DND-41 (cell line): ENCODE measurements around the gene FLT3.

Experiments used
- ATAC-seq: fragments of 200-7000 bp; cut with Tn5 transposase; 3 replicates; pipeline ENCODE4 v1.9.1; 2021; ENCODE audit warnings: low read depth; ENCODE audit not compliant: insufficient read depth
- DNase-seq: peaks from one replicate; pipeline ENCODE4 v3.0.0-alpha.2; 2020
- H2AFZ ChIP-seq: 2 replicates; pipeline ENCODE4 v1.6.0; 2012; ENCODE audit warnings: low read depth, low read length
- H3K27ac ChIP-seq: 2 replicates; pipeline ENCODE4 v1.5.1; 2012; ENCODE audit warnings: low read length, inconsistent platforms
- H3K27me3 ChIP-seq: fragments of 200-600 bp; sonication (generic); 2 replicates; pipeline ENCODE4 v1.6.0; 2012; ENCODE audit warnings: low read length, mild to moderate bottlenecking, inconsistent platforms; ENCODE audit not compliant: insufficient read depth, poor library complexity
- H3K36me3 ChIP-seq: 2 replicates; pipeline ENCODE4 v1.5.1; 2012; ENCODE audit warnings: low read length, inconsistent platforms; ENCODE audit not compliant: insufficient read depth
- H3K4me1 ChIP-seq: 2 replicates; pipeline ENCODE4 v1.5.1; 2012; ENCODE audit warnings: mild to moderate bottlenecking, low read length; ENCODE audit not compliant: insufficient read depth
- H3K4me2 ChIP-seq: 2 replicates; pipeline ENCODE4 v1.6.0; 2012; ENCODE audit warnings: mild to moderate bottlenecking, moderate library complexity, low read length, inconsistent platforms; ENCODE audit not compliant: insufficient read depth
- H3K4me3 ChIP-seq, 2 experiments: fragments of 200-600 bp in 1 of 2; shearing (Covaris generic) in 1 of 2; 2 replicates each; pipeline ENCODE4 v1.5.1; 2012 to 2016; ENCODE audit warnings: inconsistent platforms in 2 of 2, low read length in 2 of 2, mild to moderate bottlenecking in 2 of 2, low read depth in 1 of 2, moderate library complexity in 1 of 2
- H3K79me2 ChIP-seq: 2 replicates; pipeline ENCODE4 v1.6.0; 2012; ENCODE audit warnings: low read length, inconsistent platforms; ENCODE audit not compliant: insufficient read depth
- H3K9ac ChIP-seq: 2 replicates; pipeline ENCODE4 v1.6.0; 2012; ENCODE audit warnings: low read depth, mild to moderate bottlenecking, inconsistent platforms, low read length, moderate library complexity
- H3K9me3 ChIP-seq: 2 replicates; pipeline ENCODE4 v1.5.1; 2012; ENCODE audit warnings: low read length, moderate library complexity, mild to moderate bottlenecking, inconsistent platforms; ENCODE audit not compliant: insufficient read depth, severe bottlenecking
- H4K20me1 ChIP-seq: 2 replicates; pipeline ENCODE4 v1.6.0; 2012; ENCODE audit warnings: low read length; ENCODE audit not compliant: insufficient read depth
- CTCF ChIP-seq: IDR thresholded peaks from 2 replicates; pipeline ENCODE4 v1.5.1; 2012; ENCODE audit warnings: borderline replicate concordance, low read length, moderate library complexity, mild to moderate bottlenecking; ENCODE audit not compliant: poor library complexity, severe bottlenecking; ENCODE audit errors: extremely low read depth
- EZH2 ChIP-seq: IDR thresholded peaks from 3 replicates; pipeline ENCODE4 v1.6.1; 2012; ENCODE audit warnings: borderline replicate concordance, low read depth, mild to moderate bottlenecking, moderate library complexity, low read length, inconsistent platforms; ENCODE audit not compliant: severe bottlenecking

Gene FLT3

GRCh38 chr13:27979001-27979643, 121.3 kb downstream of the FLT3 start:
- no peak for TF ChIP-seq EZH2
- TF ChIP-seq CTCF = no peak
- no peaks in the 10 kb centered on the region for H3K79me2 ChIP-seq
- no peaks in the 10 kb centered on the region for H3K9me3 ChIP-seq
- no peaks in the 10 kb centered on the region for H3K27me3 ChIP-seq
- H3K4me2 ChIP-seq = no peak overlapping the region
- no peaks in the 10 kb centered on the region for H3K36me3 ChIP-seq
- H3K4me3 ChIP-seq = no peak overlapping the region
- ATAC-seq (no peak), DNase-seq (no peak)
- no peak overlapping the region for H3K9ac ChIP-seq
- no peaks in the 10 kb centered on the region for H4K20me1 ChIP-seq
- H3K4me1 ChIP-seq = peaks cover 3% of the 10 kb centered on the region; the same call in 1 of the 2 replicates
- no peak overlapping the region for H2AFZ ChIP-seq
- H3K27ac ChIP-seq = no peak overlapping the region

GRCh38 chr13:27978301-27978968, 121.9 kb downstream of the FLT3 start:
- Histone ChIP-seq H3K4me1 (no peaks in the 10 kb centered on the region), H3K79me2 (no peaks in the 10 kb centered on the region), H3K4me2 (no peak overlapping the region), H3K9ac (no peak overlapping the region), H3K4me3 (no peak overlapping the region), H2AFZ (no peak overlapping the region), H3K27me3 (no peaks in the 10 kb centered on the region), H3K9me3 (no peaks in the 10 kb centered on the region), H3K36me3 (no peaks in the 10 kb centered on the region), H4K20me1 (no peaks in the 10 kb centered on the region), H3K27ac (no peak overlapping the region)
- no peak for ATAC-seq
- DNase-seq = no peak
- TF ChIP-seq EZH2 = no peak
- TF ChIP-seq CTCF = no peak

- no peaks in the 10 kb centered on the region for H3K9me3 ChIP-seq
- TF ChIP-seq CTCF (no peak), EZH2 (no peak)
- H3K4me3 ChIP-seq = no peak overlapping the region
- no peak overlapping the region for H2AFZ ChIP-seq
- ATAC-seq (no peak), DNase-seq (no peak)
- no peaks in the 10 kb centered on the region for H3K79me2 ChIP-seq
- no peak overlapping the region for H3K27ac ChIP-seq
- no peak overlapping the region for H3K9ac ChIP-seq
- no peak overlapping the region for H3K4me2 ChIP-seq
- H3K36me3 ChIP-seq = no peaks in the 10 kb centered on the region
- no peaks in the 10 kb centered on the region for H3K27me3 ChIP-seq
- H3K4me1 ChIP-seq = no peaks in the 10 kb centered on the region
- no peaks in the 10 kb centered on the region for H4K20me1 ChIP-seq
These were observed 122.7 kb downstream of the FLT3 start for GRCh38 chr13:27977476-27978300.
